Measurements from ENCODE around the gene PSMD1. TPM values are rescaled to one million over a fixed set of nuclear protein-coding genes. Genes with fewer than 3 reads are reported as not detected.

The PSMD1 gene
- total RNA-seq, 4 donors from 2014 or later: 47.9 to 79.3 (median 61.9) TPM

- Histone ChIP-seq H3K36me3 (no peaks in the 10 kb centered on the region), H3K4me3 (no peak overlapping the region), H3K9me3 (no peaks in the 10 kb centered on the region), H3K27me3 (peaks cover 0 to 2% of the 10 kb centered on the region in 2 donors), H3K4me1 (peaks cover 0 to 30% (median 4%) of the 10 kb centered on the region in 4 donors), H3K27ac (peak overlapping the region in 1 of 4 donors; percentile 65)
- 68 to 70% methylated on average over 5 of the region's 5 CpGs for WGBS, 2 donors
- TF ChIP-seq POLR2A (IDR thresholded peaks at IDR 0.05): no peak
- no peak for TF ChIP-seq EP300 (IDR thresholded peaks at IDR 0.05)
- no peak for TF ChIP-seq CTCF (IDR thresholded peaks at IDR 0.05)
- no peak for DNase-seq (ENCODE audit: low spot score in 2 of 2)
Measured at GRCh38 chr2:231046916-231047273, 9.8 kb upstream of the PSMD1 start.

GRCh38 chr2:231047274-231047922, 9.3 kb upstream of the PSMD1 start:
- no peaks in the 10 kb centered on the region for H3K27me3 ChIP-seq
- no peaks in the 10 kb centered on the region for H3K36me3 ChIP-seq
- TF ChIP-seq POLR2A (IDR thresholded peaks at IDR 0.05): no peak
- TF ChIP-seq EP300 (IDR thresholded peaks at IDR 0.05): peak; percentile 47 to 70
- no peak for TF ChIP-seq CTCF (IDR thresholded peaks at IDR 0.05)
- WGBS, 2 donors: 25 to 41% methylated on average over 7 to 8 of the region's 8 CpGs
- no peak for DNase-seq (ENCODE audit: low spot score in 2 of 2)
- peak overlapping the region in 1 of 4 donors; percentile 65 for H3K27ac ChIP-seq
- no peaks in the 10 kb centered on the region for H3K9me3 ChIP-seq
- H3K4me1 ChIP-seq: peaks cover 0 to 34% (median 7%) of the 10 kb centered on the region in 4 donors
- H3K4me3 ChIP-seq: no peak overlapping the region

- no peak for DNase-seq (ENCODE audit: low spot score in 2 of 2)
- Histone ChIP-seq H3K9me3 (no peaks in the 10 kb centered on the region), H3K4me3 (no peak overlapping the region), H3K27ac (peak overlapping the region in 1 of 4 donors; percentile 65), H3K27me3 (no peaks in the 10 kb centered on the region), H3K36me3 (no peaks in the 10 kb centered on the region), H3K4me1 (peaks cover 0 to 39% (median 7%) of the 10 kb centered on the region in 4 donors)
- 42 to 50% methylated on average over 10 of the region's 10 CpGs for WGBS, 2 donors
- TF ChIP-seq CTCF (IDR thresholded peaks at IDR 0.05): no peak
- TF ChIP-seq POLR2A (IDR thresholded peaks at IDR 0.05): no peak
- no peak for TF ChIP-seq EP300 (IDR thresholded peaks at IDR 0.05)
Measured at GRCh38 chr2:231047923-231048915, 8.4 kb upstream of the PSMD1 start.

- no peaks in the 10 kb centered on the region for H3K27me3 ChIP-seq
- TF ChIP-seq EP300 (IDR thresholded peaks at IDR 0.05) (no peak), CTCF (IDR thresholded peaks at IDR 0.05) (no peak), POLR2A (IDR thresholded peaks at IDR 0.05) (no peak)
- DNase-seq (ENCODE audit: low spot score in 2 of 2): no peak
- H3K27ac ChIP-seq: peak overlapping the region in 1 of 4 donors; percentile 17
- H3K4me3 ChIP-seq: no peak overlapping the region
- H3K4me1 ChIP-seq: peaks cover 0 to 40% (median 7%) of the 10 kb centered on the region in 4 donors
- 82 to 86% methylated on average over 12 of the region's 12 CpGs for whole genome bisulfite sequencing, 2 donors
- H3K36me3 ChIP-seq: no peaks in the 10 kb centered on the region
- no peaks in the 10 kb centered on the region for H3K9me3 ChIP-seq
Measured at GRCh38 chr2:231049286-231050017, 7.2 kb upstream of the PSMD1 start.
